ENCODE data around the gene DUOX1.

DNA sequence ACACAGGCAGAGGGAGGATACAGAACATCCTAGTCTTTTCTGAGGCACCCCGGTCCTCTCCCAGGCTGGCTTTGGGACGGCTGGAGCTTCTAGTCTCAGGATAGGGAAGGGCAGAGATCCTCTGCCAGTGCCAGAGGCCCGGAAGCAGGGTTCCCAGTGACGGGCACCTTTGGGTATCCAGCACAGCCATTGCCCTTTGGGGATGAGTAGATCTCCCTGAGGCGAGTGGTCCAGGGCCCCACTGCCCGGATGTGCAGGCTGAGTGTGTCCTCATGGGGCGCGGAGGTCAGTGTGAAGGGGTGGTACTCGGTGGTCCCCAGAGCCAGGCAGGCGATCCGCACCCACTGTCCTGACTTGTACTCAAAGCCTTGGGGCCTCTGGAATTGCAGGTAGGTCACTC, 34.1 kb upstream of the DUOX1 start:
- TF ChIP-seq, protein P1, sequence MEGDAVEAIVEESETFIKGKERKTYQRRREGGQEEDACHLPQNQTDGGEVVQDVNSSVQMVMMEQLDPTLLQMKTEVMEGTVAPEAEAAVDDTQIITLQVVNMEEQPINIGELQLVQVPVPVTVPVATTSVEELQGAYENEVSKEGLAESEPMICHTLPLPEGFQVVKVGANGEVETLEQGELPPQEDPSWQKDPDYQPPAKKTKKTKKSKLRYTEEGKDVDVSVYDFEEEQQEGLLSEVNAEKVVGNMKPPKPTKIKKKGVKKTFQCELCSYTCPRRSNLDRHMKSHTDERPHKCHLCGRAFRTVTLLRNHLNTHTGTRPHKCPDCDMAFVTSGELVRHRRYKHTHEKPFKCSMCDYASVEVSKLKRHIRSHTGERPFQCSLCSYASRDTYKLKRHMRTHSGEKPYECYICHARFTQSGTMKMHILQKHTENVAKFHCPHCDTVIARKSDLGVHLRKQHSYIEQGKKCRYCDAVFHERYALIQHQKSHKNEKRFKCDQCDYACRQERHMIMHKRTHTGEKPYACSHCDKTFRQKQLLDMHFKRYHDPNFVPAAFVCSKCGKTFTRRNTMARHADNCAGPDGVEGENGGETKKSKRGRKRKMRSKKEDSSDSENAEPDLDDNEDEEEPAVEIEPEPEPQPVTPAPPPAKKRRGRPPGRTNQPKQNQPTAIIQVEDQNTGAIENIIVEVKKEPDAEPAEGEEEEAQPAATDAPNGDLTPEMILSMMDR (conservative IDR thresholded peaks at IDR 0.05 in 1 of 2, IDR thresholded peaks at IDR 0.05 in 1 of 2; ENCODE audit: extremely low read depth in 1 of 2, insufficient read depth in 1 of 2, low read depth in 1 of 2, low read length in 2 of 2) = no peak
- no peak for TF ChIP-seq EZH2 (IDR thresholded peaks at IDR 0.05; ENCODE audit: borderline replicate concordance, low read length)

Data from mammary epithelial cell (primary cell).